Activated effector memory CD4-positive, alpha-beta T cell treated with anti-CD3 and anti-CD28 coated beads, Interleukin-2, amount 50 U/mL, for 16 hours (primary cell): ENCODE results near the gene ERMN.

Experiments
- DNase-seq: peaks from one replicate; pipeline ENCODE4 v3.0.0-alpha.2; 2020

ERMN gene

GRCh38 chr2:157327621-157328500 is 2.2 kb upstream of the ERMN start:
- peak; percentile 94 for DNase-seq

DNA sequence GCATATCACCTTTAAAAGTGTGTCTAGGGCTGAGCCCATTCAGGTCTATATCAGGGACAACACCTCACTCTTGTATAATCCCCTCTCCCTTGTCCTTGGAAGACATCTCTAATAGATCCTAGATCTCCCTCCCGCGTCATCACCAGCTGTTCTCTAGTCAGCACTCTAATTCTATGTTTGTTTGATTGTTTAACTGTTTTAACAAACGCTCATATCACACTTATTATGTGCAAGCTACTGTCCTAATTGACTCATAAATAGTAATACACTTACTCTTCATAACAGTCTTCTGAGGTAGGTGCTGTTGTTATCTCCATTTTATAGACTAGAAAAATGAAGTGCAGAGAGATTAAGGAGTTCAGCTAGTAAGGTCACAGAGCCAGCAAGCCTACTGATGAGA is 1.6 kb upstream of the ERMN start:
- no peak for DNase-seq

DNA sequence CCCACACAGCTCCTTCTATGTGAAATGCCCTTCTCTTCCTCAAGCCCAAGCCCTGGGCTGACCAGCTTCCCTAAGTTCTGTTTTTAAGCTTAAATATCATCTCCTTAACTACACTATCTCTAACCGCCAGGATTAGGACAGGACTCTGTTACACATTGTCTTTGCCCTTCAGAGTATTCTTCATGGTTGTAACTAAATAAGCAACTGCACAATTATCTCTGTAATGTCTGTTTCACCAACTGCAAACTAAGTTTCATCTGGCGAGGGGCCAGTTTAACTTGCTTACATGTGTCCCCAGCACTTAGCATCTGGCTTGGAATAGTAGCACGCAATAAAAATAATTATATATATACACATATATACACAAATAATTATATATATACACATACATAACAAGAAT is 1.1 kb upstream of the ERMN start:
- DNase-seq, result no peak

GRCh38 chr2:157324331-157324843 is 1.2 kb downstream of the ERMN start:
- DNase-seq, result no peak

- no peak for DNase-seq
These were observed 3.2 kb downstream of the ERMN start for GRCh38 chr2:157322432-157322831.

DNA sequence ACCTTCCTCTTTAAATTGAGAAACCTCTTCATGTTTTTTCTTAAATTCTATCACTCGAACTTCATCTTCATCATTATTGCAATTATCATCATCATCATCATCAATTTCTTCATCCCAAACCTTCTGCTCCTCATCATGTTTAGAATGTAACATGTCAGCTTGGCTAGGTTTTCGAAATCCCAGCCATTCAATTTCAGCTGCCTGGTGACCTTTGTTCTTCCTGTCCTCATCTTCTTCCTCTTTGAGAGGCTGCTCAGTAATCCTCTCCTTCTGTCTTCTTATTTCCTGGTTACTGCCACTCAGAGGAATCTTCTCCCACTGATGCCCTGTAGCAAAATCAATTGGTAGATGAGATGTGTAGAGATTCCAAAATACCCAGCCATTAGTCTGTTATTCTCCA is 4.2 kb downstream of the ERMN start:
- no peak for DNase-seq

DNA sequence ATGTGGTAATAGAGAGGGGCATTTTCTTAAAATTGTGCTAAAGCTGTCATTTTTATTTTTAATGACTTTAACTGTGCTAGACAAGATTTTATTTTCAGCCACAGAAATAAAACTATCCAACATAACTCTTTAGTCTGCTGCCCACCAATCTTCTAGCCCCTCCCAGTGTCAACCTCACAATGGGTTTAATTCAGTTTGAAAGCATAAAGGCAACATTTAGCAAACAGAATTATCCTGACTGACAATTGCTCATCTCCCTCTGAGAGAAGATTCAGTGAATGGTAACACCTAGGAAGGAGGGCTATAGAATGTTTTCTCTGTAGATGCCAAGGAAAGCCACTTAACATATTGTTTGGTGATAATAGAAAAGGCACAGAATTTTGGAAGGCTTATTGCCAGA is 5.2 kb downstream of the ERMN start:
- no peak for DNase-seq

DNA sequence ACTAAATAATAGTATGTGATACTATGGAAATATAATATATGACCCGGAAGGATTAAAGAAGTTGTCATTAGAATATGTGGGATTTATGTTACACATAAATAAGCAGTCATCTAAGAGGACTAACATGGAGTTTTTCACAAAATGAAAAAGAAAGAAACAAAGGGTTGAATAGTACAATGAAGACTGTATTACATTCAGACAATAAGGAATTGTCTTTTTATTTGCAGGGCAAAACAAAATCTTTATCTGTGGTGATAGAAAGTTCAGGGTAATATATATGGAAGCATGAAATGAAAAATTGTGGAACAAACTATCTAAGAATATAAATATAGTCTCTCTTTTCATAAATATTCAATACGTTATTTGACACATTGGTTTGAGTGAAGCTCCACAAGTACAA is 5.8 kb downstream of the ERMN start:
- DNase-seq, result no peak

DNA sequence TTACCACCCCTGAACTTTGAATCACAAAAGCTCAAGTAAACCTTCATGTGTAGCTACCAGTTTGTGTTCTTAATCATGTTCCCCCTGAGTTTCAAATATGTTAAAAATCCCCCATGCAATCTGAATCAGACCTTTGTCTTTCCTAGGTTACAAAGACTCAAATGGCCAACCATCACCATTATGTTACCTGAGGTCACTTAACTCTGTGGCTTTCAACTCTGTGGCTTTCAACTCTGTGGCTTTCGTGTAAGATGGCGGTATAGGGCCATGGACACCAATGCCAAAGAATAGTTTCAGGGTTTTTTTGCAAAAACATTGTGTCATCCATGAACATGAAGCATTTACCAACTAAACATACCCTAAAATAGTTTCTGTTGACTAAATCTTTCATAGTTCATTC is 6.7 kb downstream of the ERMN start:
- DNase-seq, result no peak

DNA sequence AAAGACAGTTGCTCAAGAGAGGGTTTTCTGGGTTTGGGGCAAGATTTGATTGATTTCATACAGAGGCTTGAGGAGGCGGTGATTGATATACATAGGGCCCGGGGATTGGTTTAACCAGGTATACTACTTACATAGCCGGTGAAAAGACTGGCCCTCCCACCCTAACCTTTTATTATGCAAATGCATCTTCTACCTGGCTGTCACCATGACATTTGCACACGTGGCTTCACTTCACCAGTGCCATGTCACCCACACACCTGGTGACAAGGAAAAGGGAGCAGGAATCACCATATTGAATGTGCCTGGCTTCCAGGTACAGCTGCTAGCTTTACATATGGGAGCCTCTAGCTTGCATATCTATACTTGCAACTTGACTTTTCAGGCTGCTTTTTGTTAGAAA is 9.7 kb downstream of the ERMN start:
- no peak for DNase-seq

GRCh38 chr2:157312866-157313486 is 12.6 kb downstream of the ERMN start:
- no peak for DNase-seq

- no peak for DNase-seq
These were observed 13.9 kb downstream of the ERMN start for GRCh38 chr2:157311706-157312105.

- DNase-seq, result no peak
These were observed 15.7 kb downstream of the ERMN start for GRCh38 chr2:157309878-157310277.

- DNase-seq, result no peak
These were observed 18.6 kb downstream of the ERMN start for GRCh38 chr2:157307021-157307420.

DNA sequence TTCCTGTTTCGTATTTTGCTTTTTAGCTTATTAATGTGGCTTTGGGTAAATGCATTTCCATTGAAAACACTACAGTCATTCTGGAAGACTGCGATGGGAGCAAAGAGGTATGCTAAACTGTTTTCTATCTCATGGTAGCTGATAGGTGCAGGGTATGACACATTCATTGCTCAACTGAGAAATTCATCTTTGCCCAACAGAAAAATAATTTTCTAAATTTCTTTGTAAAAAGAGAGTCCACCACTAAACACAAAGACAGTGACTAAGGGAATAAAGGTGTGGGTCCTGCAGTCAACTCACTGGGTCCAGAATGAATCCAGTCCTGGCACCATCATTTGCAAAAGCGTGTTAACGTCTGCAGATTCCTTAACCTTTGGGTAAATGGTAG is 19.9 kb downstream of the ERMN start:
- DNase-seq, result no peak

GRCh38 chr2:157304811-157305722 is 20.6 kb downstream of the ERMN start:
- DNase-seq, result no peak

- no peak for DNase-seq
These were observed 22.0 kb downstream of the ERMN start for GRCh38 chr2:157303612-157304011.

DNA sequence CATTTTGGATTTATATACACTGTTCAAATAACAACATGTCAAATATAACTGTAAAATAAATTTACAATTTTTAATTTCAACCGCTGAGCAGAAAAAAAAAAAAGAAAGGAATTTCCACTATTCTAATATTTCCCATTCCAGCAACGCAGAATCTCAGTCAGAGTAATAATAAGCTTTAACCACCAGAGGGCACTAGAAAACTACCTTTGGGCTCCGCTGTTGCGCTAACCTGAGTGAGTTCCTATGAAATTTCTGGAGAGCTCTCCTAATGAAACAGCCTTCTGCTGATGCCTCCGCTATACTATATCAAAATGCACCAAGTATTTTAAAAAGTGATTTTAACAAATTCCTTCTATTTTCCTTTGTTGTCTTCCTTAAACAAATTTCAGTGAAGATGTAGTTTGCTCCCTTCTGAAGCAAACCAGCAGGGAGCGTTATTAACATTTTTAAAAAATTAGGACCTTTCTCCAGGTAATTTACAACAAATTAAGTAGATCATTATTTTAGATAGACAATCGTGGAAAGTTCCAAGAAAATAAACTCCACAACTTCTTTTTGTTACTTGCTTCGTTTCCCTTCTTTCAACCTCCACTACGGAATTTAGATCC is 23.0 kb downstream of the ERMN start:
- DNase-seq, result no peak

DNA sequence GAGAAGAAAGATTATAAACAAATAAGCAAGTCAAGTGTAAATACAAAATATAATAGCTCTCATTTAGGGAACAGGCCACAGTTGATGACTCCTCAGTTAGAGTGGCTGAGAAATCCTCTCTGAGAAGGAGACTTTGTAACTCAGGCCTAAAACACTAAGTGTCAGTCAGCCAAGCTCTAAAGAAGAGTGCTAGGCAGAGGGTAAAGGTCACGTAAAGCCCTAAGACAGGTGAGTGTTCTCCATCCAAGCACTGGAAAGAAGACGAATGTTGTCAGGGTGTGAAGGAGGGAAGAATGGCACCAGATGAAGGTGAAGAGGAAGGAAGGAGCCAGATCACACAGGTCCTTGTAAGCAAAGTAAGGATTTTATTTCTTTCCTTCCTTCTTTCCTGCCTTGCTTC is 24.3 kb downstream of the ERMN start:
- DNase-seq, result no peak

DNA sequence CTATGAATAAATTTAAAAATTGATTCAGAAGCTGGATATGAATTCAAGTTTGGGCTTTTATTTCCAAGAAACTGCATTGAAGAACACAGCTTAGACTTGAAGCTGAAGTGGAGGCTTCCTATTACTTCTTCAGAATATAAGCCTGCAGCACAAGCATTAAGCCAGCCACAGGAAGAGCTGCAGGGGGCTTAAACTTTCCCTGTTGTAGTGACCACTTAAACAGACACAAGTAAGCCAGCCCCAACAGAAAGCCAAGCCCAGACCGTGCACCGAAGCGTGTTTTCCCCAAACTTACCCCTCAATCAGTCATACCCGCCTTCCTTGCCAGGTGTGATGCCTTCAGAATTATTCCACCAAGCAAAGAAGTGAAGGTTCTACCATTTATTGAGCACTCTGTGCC is 28.7 kb downstream of the ERMN start:
- DNase-seq, result no peak

DNA sequence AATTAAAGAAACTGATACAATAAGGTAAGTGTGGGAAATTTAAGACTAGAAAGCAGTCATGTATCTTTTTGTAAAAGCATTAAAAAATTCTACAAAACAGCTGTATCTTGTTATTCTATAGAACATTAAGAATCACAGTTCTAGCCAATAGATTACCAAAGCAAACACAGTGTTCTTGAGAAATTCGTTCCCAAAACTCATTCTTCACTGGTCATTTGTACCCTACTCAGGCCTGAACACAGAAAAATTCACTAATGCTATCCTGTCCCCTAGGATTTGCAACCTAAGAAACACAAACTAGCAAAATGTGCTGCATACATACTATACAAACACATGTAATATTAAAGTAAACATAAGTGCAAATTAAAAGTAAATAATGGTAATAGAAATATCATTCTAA is 29.1 kb downstream of the ERMN start:
- no peak for DNase-seq

- no peak for DNase-seq
These were observed 32.8 kb downstream of the ERMN start for GRCh38 chr2:157292853-157293252.

DNA sequence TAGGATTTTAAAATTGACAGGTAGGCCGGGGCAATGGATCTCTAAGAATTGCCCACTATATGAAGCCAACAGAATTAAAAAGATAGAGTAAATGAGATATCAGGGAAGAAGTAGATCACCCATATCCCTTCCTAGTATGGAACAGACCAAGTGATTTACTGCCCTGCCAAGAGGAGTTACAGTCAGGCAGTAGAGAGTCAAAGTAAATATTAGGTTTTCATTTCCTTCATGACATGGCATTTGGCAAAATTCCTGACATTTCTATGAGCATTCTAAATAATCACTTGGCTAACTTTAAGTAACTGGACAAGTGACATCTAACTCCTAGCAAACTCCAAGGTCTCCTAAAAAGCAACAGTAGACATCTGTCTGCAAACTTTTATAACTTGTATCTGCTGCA is 34.6 kb downstream of the ERMN start:
- no peak for DNase-seq
